Uterus (tissue), 2 donors: ENCODE measurements around the gene TMOD2.

Source experiments
- CTCF ChIP-seq, 4 experiments: fragments of 200-600 bp in 2 of 4; fragments of 450-650 bp in 2 of 4; sonication (generic) in 2 of 4; IDR thresholded peaks; one replicate each; pipeline ENCODE4 v1.5.1; 2016 to 2019; ENCODE audit warnings: antibody characterized with exemption in 4 of 4, mild to moderate bottlenecking in 2 of 4, moderate library complexity in 1 of 4
- POLR2A ChIP-seq, 2 donors: fragments of 450-650 bp; IDR thresholded peaks; one replicate each; pipeline ENCODE4 v1.6.1; 2016; ENCODE audit warnings: antibody characterized with exemption in 2 of 2, mild to moderate bottlenecking in 1 of 2, moderate library complexity in 1 of 2

GRCh38 chr15:51739061-51739712 is 12.2 kb upstream of the TMOD2 start:
- TF ChIP-seq CTCF (IDR thresholded peaks at IDR 0.05) (no peak), POLR2A (IDR thresholded peaks at IDR 0.05) (no peak)
